Epithelial cell of proximal tubule (primary cell): Measurements from ENCODE around the gene SLC14A1. TPM values are rescaled to one million over a fixed set of nuclear protein-coding genes. Genes with fewer than 3 reads are reported as not detected.

Experiments used
- DNase-seq: peaks from one replicate; pipeline ENCODE4 v3.0.0-alpha.2; 2011; ENCODE audit warnings: low read depth
- H3K4me3 ChIP-seq: 2 replicates; pipeline ENCODE4 v1.5.1; 2011; ENCODE audit warnings: low read depth, mild to moderate bottlenecking, low read length
- total RNA-seq: library from RNA; depleted of rRNA; stranded (reverse); fragments of >200 nt; gene quantifications from 2 replicates; pipeline ENCODE4 v1.2.3, GENCODE V29; 2015
- TF ChIP-seq, protein P1 (sequence below): conservative IDR thresholded peaks from 2 replicates; pipeline ENCODE4 v1.5.1; 2012; ENCODE audit warnings: low read depth, mild to moderate bottlenecking, low read length

Gene SLC14A1
- total RNA-seq, 1 donor from 2014 or later = not detected

- no peak for DNase-seq
- TF ChIP-seq, protein P1, sequence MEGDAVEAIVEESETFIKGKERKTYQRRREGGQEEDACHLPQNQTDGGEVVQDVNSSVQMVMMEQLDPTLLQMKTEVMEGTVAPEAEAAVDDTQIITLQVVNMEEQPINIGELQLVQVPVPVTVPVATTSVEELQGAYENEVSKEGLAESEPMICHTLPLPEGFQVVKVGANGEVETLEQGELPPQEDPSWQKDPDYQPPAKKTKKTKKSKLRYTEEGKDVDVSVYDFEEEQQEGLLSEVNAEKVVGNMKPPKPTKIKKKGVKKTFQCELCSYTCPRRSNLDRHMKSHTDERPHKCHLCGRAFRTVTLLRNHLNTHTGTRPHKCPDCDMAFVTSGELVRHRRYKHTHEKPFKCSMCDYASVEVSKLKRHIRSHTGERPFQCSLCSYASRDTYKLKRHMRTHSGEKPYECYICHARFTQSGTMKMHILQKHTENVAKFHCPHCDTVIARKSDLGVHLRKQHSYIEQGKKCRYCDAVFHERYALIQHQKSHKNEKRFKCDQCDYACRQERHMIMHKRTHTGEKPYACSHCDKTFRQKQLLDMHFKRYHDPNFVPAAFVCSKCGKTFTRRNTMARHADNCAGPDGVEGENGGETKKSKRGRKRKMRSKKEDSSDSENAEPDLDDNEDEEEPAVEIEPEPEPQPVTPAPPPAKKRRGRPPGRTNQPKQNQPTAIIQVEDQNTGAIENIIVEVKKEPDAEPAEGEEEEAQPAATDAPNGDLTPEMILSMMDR = no peak
- H3K4me3 ChIP-seq = no peak overlapping the region
Observed at GRCh38 chr18:45728336-45729010, 4.5 kb downstream of the SLC14A1 start.

- H3K4me3 ChIP-seq = no peak overlapping the region
- TF ChIP-seq, protein P1 = no peak
- peak; percentile 91 for DNase-seq
Observed at GRCh38 chr18:45730832-45731575, 7.0 kb downstream of the SLC14A1 start.

GRCh38 chr18:45731716-45732115 is 7.7 kb downstream of the SLC14A1 start:
- DNase-seq = no peak
- H3K4me3 ChIP-seq = no peak overlapping the region
- TF ChIP-seq, protein P1 = no peak

- TF ChIP-seq, protein P1 = peak; percentile 9
- no peak for DNase-seq
- no peak overlapping the region for H3K4me3 ChIP-seq
Observed at GRCh38 chr18:45733535-45733934, 9.6 kb downstream of the SLC14A1 start.

DNA sequence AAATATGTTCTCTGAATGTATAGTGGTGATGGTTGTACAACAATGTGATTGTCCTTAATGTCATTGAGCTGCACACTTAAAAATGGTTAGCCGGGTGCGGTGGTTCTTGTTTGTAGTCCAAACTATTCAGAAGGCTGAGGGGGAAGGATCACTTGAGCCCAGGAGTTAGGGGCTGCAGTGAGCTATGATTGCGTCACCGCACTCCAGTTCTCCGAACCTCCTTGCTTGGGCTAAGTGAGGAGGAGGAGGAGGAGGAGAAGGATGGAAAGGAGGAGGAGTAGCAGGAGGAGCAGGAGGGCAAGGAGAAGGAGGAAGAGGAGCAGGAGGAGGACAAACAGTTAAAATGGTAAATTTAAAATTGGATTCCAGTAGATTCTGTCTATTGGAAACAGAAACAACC is 10.5 kb downstream of the SLC14A1 start:
- H3K4me3 ChIP-seq = no peak overlapping the region
- TF ChIP-seq, protein P1 = no peak
- no peak for DNase-seq

- no peak for DNase-seq
- no peak overlapping the region for H3K4me3 ChIP-seq
- TF ChIP-seq, protein P1 = no peak
Observed at GRCh38 chr18:45734944-45735343, 11.0 kb downstream of the SLC14A1 start.

DNA sequence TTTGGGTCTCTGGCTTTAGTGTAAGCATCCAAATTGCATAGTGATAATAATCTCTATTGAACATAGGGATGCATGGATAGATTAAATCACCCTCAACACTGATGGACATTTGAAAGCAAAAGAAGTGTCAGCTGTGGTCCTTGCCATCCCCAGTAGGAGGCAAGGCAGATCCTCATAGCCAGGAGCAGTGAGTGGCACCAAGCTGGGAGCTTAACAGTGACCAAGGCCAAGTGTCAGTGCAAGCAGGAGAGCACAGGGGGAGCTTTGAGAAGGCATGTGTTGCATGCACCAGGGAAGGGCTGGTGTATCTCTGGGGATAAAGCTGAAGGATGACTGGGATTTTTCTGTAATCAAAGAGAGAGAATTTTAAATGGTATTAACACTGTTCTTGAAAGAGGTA is 14.7 kb downstream of the SLC14A1 start:
- TF ChIP-seq, protein P1 = peak; percentile 25
- no peak overlapping the region for H3K4me3 ChIP-seq
- no peak for DNase-seq
